ENCODE data around the gene PLPPR1. TPM values are rescaled to one million over a fixed set of nuclear protein-coding genes. Genes with fewer than 3 reads are reported as not detected.

The PLPPR1 gene
- total RNA-seq, 4 donors from 2014 or later, result not detected

GRCh38 chr9:101130054-101130453 is 101.5 kb downstream of the PLPPR1 start:
- TF ChIP-seq CTCF (IDR thresholded peaks at IDR 0.05), result no peak
- no peak for DNase-seq (ENCODE audit: low spot score)

GRCh38 chr9:101131326-101131725 is 102.8 kb downstream of the PLPPR1 start:
- ATAC-seq (ENCODE audit: low FRiP score) (no peak), DNase-seq (ENCODE audit: low spot score) (no peak)
- no peak for TF ChIP-seq CTCF (IDR thresholded peaks at IDR 0.05)

More at GRCh38 chr9:101130054-101130453, 101.5 kb downstream of the PLPPR1 start:
- ATAC-seq (ENCODE audit: low FRiP score), result no peak

- TF ChIP-seq CTCF (IDR thresholded peaks at IDR 0.05), result no peak
- ATAC-seq (ENCODE audit: low FRiP score) (no peak), DNase-seq (ENCODE audit: low spot score) (no peak)
These were observed 104.3 kb downstream of the PLPPR1 start for GRCh38 chr9:101132801-101133200.

- TF ChIP-seq CTCF (IDR thresholded peaks at IDR 0.05), result no peak
- DNase-seq (ENCODE audit: low spot score) (no peak), ATAC-seq (ENCODE audit: low FRiP score) (no peak)
These were observed 110.0 kb downstream of the PLPPR1 start for GRCh38 chr9:101138509-101138908.

GRCh38 chr9:101139082-101139481 is 110.6 kb downstream of the PLPPR1 start:
- DNase-seq (ENCODE audit: low spot score) (no peak), ATAC-seq (ENCODE audit: low FRiP score) (no peak)
- no peak for TF ChIP-seq CTCF (IDR thresholded peaks at IDR 0.05)

- ATAC-seq (ENCODE audit: low FRiP score) (no peak), DNase-seq (ENCODE audit: low spot score) (no peak)
- no peak for TF ChIP-seq CTCF (IDR thresholded peaks at IDR 0.05)
These were observed 112.2 kb downstream of the PLPPR1 start for GRCh38 chr9:101140764-101141163.

- ATAC-seq (ENCODE audit: low FRiP score) (no peak), DNase-seq (ENCODE audit: low spot score) (no peak)
- no peak for TF ChIP-seq CTCF (IDR thresholded peaks at IDR 0.05)
These were observed 118.0 kb downstream of the PLPPR1 start for GRCh38 chr9:101146508-101146907.
